ENCODE measurements around the gene GPR31.
A peak's percentile ranks its signal among the peaks of the same experiment; 100 is the strongest.

Gene GPR31

DNA sequence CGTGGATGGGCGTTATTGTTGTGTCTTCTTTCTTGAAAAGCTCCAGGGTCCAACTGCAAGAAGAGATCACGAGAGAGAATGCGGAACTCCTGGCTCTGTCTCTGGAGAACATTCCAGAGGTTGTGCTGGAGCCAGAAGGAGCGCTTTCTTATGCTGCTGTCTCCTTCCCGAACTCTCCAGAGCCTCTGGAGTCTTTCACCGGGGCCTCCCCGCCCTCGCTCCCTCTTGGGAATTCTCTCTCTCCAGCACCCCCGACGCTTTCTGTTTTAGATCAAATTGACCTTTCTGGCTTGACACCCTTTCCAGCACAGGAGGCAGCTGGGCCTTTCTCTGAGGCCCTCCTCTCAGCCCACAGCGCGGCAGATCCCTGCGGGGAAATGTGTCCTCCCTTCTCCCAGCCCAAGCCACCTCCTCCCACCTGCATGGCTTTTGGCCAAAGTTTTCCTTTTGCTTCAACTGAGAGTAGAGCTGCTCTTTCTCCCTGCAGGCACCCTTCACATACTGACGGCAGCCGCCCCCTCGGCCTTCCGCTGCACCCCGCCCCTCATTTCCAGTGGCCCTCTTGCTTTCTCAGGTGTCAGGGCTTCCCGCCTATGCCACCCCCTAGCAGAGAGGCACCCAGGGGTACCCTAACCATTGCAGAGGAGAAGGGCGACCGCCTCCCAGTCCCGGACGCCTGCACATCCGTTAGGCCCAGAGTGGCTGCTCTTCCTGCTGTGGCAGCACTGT is 41.5 kb downstream of the GPR31 start:
- H3F3A ChIP-seq (ENCODE audit: low read depth), result no peaks in the 10 kb centered on the region
- H3K9ac ChIP-seq (ENCODE audit: low read depth, low read length, poor library complexity, severe bottlenecking), result no peak overlapping the region
- no peaks in the 10 kb centered on the region for H3K9me2 ChIP-seq (replicated peaks; ENCODE audit: low read depth, low read length)
- H2AFZ ChIP-seq (ENCODE audit: low read length), result no peak overlapping the region
- no peaks in the 10 kb centered on the region for H3K79me2 ChIP-seq (ENCODE audit: insufficient read depth, low read length)
- H3K36me3 ChIP-seq (ENCODE audit: insufficient read depth, low read length), result no peaks in the 10 kb centered on the region
- H3K4me3 ChIP-seq (ENCODE audit: low read length, poor library complexity, severe bottlenecking), result no peak overlapping the region
- no peaks in the 10 kb centered on the region for H3K27me3 ChIP-seq (ENCODE audit: insufficient read depth, low read length, poor library complexity, severe bottlenecking)
- no peak overlapping the region for H3K4me2 ChIP-seq (ENCODE audit: low read depth, low read length, poor library complexity, severe bottlenecking)
- TF ChIP-seq, protein P1, sequence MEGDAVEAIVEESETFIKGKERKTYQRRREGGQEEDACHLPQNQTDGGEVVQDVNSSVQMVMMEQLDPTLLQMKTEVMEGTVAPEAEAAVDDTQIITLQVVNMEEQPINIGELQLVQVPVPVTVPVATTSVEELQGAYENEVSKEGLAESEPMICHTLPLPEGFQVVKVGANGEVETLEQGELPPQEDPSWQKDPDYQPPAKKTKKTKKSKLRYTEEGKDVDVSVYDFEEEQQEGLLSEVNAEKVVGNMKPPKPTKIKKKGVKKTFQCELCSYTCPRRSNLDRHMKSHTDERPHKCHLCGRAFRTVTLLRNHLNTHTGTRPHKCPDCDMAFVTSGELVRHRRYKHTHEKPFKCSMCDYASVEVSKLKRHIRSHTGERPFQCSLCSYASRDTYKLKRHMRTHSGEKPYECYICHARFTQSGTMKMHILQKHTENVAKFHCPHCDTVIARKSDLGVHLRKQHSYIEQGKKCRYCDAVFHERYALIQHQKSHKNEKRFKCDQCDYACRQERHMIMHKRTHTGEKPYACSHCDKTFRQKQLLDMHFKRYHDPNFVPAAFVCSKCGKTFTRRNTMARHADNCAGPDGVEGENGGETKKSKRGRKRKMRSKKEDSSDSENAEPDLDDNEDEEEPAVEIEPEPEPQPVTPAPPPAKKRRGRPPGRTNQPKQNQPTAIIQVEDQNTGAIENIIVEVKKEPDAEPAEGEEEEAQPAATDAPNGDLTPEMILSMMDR (conservative IDR thresholded peaks at IDR 0.05; ENCODE audit: low read length), result no peak
- TF ChIP-seq EZH2phosphoT487 (IDR thresholded peaks at IDR 0.05; ENCODE audit: borderline replicate concordance), result no peak
- no peaks in the 10 kb centered on the region for H3K9me3 ChIP-seq (ENCODE audit: insufficient read depth, low read depth, low read length)
- H3K4me1 ChIP-seq (ENCODE audit: insufficient read depth, low read length, poor library complexity, severe bottlenecking), result no peaks in the 10 kb centered on the region
- no peaks in the 10 kb centered on the region for H4K20me1 ChIP-seq (ENCODE audit: insufficient read depth, low read length, poor library complexity, severe bottlenecking)

DNA sequence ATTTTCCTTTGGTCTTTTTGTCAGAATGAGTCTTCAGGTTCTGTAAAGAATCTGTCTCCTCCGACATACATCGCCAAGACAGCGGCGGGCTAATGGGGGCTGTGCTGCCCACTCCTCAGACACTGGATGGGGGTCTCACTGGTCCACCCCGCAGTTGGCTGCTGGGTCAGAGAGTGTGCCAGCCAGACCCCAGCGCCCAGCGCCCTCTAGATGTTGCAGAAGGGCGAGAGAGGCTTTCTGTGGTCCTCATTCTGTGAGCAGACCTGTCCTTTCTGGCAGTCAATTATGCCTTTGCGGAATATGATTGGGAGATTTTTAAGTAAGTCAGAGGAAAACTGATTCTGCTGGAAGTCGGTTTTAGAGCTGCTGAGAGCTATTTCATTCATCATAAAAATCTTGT is 42.7 kb downstream of the GPR31 start:
- no peaks in the 10 kb centered on the region for H3K36me3 ChIP-seq (ENCODE audit: insufficient read depth, low read length)
- H3K9me2 ChIP-seq (replicated peaks; ENCODE audit: low read depth, low read length), result no peaks in the 10 kb centered on the region
- H3K4me1 ChIP-seq (ENCODE audit: insufficient read depth, low read length, poor library complexity, severe bottlenecking), result no peaks in the 10 kb centered on the region
- H2AFZ ChIP-seq (ENCODE audit: low read length), result no peak overlapping the region
- H3F3A ChIP-seq (ENCODE audit: low read depth), result no peaks in the 10 kb centered on the region
- H4K20me1 ChIP-seq (ENCODE audit: insufficient read depth, low read length, poor library complexity, severe bottlenecking), result no peaks in the 10 kb centered on the region
- no peak overlapping the region for H3K4me2 ChIP-seq (ENCODE audit: low read depth, low read length, poor library complexity, severe bottlenecking)
- no peaks in the 10 kb centered on the region for H3K27me3 ChIP-seq (ENCODE audit: insufficient read depth, low read length, poor library complexity, severe bottlenecking)
- H3K79me2 ChIP-seq (ENCODE audit: insufficient read depth, low read length), result no peaks in the 10 kb centered on the region
- no peaks in the 10 kb centered on the region for H3K9me3 ChIP-seq (ENCODE audit: insufficient read depth, low read depth, low read length)
- no peak for TF ChIP-seq EZH2phosphoT487 (IDR thresholded peaks at IDR 0.05; ENCODE audit: borderline replicate concordance)
- TF ChIP-seq, protein P1 (conservative IDR thresholded peaks at IDR 0.05; ENCODE audit: low read length), result peak; percentile 32
- no peak overlapping the region for H3K9ac ChIP-seq (ENCODE audit: low read depth, low read length, poor library complexity, severe bottlenecking)
- H3K4me3 ChIP-seq (ENCODE audit: low read length, poor library complexity, severe bottlenecking), result no peak overlapping the region

DNA sequence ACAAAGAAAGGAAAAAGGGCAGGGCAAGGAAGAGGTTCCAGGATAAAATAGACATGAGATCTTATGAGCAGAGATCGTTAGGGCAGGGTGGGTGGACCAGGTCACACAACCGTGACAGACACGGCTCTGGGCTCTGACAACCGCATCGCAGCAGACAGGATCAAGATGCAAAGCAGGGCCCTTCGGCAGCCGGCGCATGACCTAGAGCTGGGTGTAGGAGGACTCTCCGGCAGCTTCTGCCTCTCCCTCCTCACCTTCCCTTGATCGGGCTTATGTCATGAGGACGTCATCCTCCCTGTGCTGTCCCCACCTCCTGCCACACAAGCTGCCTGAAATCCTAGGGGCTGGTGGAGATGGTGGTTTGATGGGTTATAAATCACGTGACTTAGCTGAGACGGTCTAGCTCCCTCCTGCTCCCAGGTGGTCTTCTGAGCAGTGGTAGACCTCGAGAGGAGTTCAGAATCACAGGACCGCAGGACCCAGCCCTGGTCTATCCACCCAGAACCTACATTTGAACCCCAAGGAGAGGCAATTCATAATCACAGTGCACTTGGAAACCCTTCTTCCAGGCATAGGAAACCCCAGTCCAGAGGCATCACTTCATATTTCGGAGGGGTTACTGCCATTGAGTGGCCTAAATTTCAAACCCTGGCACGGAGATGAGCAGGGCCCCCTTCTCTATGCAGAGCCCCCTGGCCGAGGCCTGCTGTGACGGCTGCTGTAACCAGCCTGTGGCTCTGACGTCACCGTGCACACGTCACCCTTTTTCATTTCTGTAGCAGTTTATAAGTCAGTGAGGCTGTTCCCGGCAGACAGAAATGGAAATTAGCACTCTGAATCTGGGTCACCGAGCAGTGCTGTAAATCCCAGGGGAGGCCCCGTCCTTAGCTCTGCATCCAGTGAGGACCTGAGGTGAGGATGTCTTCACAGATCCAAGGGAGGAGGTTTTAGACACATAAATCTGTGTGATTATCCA is 43.6 kb downstream of the GPR31 start:
- Histone ChIP-seq H3F3A (ENCODE audit: low read depth) (no peaks in the 10 kb centered on the region), H3K36me3 (ENCODE audit: insufficient read depth, low read length) (no peaks in the 10 kb centered on the region), H3K9ac (ENCODE audit: low read depth, low read length, poor library complexity, severe bottlenecking) (no peak overlapping the region), H3K9me2 (replicated peaks; ENCODE audit: low read depth, low read length) (no peaks in the 10 kb centered on the region), H3K27me3 (ENCODE audit: insufficient read depth, low read length, poor library complexity, severe bottlenecking) (no peaks in the 10 kb centered on the region), H3K4me3 (ENCODE audit: low read length, poor library complexity, severe bottlenecking) (no peak overlapping the region), H3K79me2 (ENCODE audit: insufficient read depth, low read length) (no peaks in the 10 kb centered on the region), H4K20me1 (ENCODE audit: insufficient read depth, low read length, poor library complexity, severe bottlenecking) (no peaks in the 10 kb centered on the region), H3K4me1 (ENCODE audit: insufficient read depth, low read length, poor library complexity, severe bottlenecking) (no peaks in the 10 kb centered on the region), H2AFZ (ENCODE audit: low read length) (no peak overlapping the region), H3K9me3 (ENCODE audit: insufficient read depth, low read depth, low read length) (no peaks in the 10 kb centered on the region), H3K4me2 (ENCODE audit: low read depth, low read length, poor library complexity, severe bottlenecking) (no peak overlapping the region)
- no peak for TF ChIP-seq EZH2phosphoT487 (IDR thresholded peaks at IDR 0.05; ENCODE audit: borderline replicate concordance)
- TF ChIP-seq, protein P1 (conservative IDR thresholded peaks at IDR 0.05; ENCODE audit: low read length), result no peak

Data from Loucy (cell line).